NT2/D1 (cell line): ENCODE results near the gene GNB1.

ENCODE experiments used
- DNase-seq: peaks from one replicate; pipeline ENCODE4 v3.0.0-alpha.2; 2011; ENCODE audit warnings: low read depth, low spot score
- H3K27me3 ChIP-seq: 2 replicates; pipeline ENCODE4 v1.6.0; 2011; ENCODE audit warnings: mild to moderate bottlenecking; ENCODE audit not compliant: insufficient read length, insufficient read depth
- H3K36me3 ChIP-seq: 2 replicates; pipeline ENCODE4 v1.6.1; 2011; ENCODE audit warnings: mild to moderate bottlenecking, low read length, mixed read lengths; ENCODE audit not compliant: insufficient read depth, insufficient read length
- H3K4me1 ChIP-seq: 2 replicates; pipeline ENCODE4 v1.5.1; 2011; ENCODE audit not compliant: insufficient read depth, insufficient read length
- H3K4me3 ChIP-seq: 2 replicates; pipeline ENCODE4 v1.5.1; 2011; ENCODE audit warnings: low read depth; ENCODE audit not compliant: insufficient read length
- H3K9ac ChIP-seq: 2 replicates; pipeline ENCODE4 v1.6.0; 2011; ENCODE audit warnings: low read depth; ENCODE audit not compliant: insufficient read length
- H3K9me3 ChIP-seq: 2 replicates; pipeline ENCODE4 v1.5.1; 2011; ENCODE audit warnings: mild to moderate bottlenecking, low read length; ENCODE audit not compliant: insufficient read depth
- SUZ12 ChIP-seq: IDR thresholded peaks from 2 replicates; pipeline ENCODE4 v1.6.1; 2011; ENCODE audit not compliant: insufficient read length, insufficient read depth; ENCODE audit errors: extremely low read depth
- YY1 ChIP-seq: IDR thresholded peaks from 2 replicates; pipeline ENCODE4 v1.6.1; 2011; ENCODE audit not compliant: insufficient read length, insufficient read depth
- ZNF274 ChIP-seq: IDR thresholded peaks from 2 replicates; pipeline ENCODE4 v1.6.1; 2011; ENCODE audit warnings: mild to moderate bottlenecking, low read depth, low read length

Gene GNB1

GRCh38 chr1:1914101-1914970, 23.4 kb upstream of the GNB1 start:
- no peak for TF ChIP-seq SUZ12
- peaks cover 21% of the 10 kb centered on the region for H3K4me1 ChIP-seq
- no peaks in the 10 kb centered on the region for H3K27me3 ChIP-seq
- no peaks in the 10 kb centered on the region for H3K36me3 ChIP-seq
- peak overlapping the region; percentile 56 for H3K9ac ChIP-seq
- no peak for DNase-seq
- no peaks in the 10 kb centered on the region for H3K9me3 ChIP-seq
- H3K4me3 ChIP-seq, result no peak overlapping the region

- no peak for TF ChIP-seq SUZ12
- peaks cover 16% of the 10 kb centered on the region for H3K4me1 ChIP-seq
- DNase-seq, result no peak
These were observed 20.6 kb upstream of the GNB1 start for GRCh38 chr1:1911350-1912041.

GRCh38 chr1:1910651-1911331, 19.9 kb upstream of the GNB1 start:
- H3K9me3 ChIP-seq, result no peaks in the 10 kb centered on the region
- no peaks in the 10 kb centered on the region for H3K27me3 ChIP-seq
- no peak overlapping the region for H3K4me3 ChIP-seq
- H3K9ac ChIP-seq, result peak overlapping the region; percentile 76
- TF ChIP-seq SUZ12 (no peak), ZNF274 (no peak), YY1 (no peak)
- DNase-seq, result no peak
- no peaks in the 10 kb centered on the region for H3K36me3 ChIP-seq
- peaks cover 17% of the 10 kb centered on the region for H3K4me1 ChIP-seq

More at GRCh38 chr1:1911350-1912041, 20.6 kb upstream of the GNB1 start:
- no peaks in the 10 kb centered on the region for H3K36me3 ChIP-seq
- H3K9me3 ChIP-seq, result no peaks in the 10 kb centered on the region
- H3K27me3 ChIP-seq, result no peaks in the 10 kb centered on the region
- no peak overlapping the region for H3K9ac ChIP-seq
- H3K4me3 ChIP-seq, result no peak overlapping the region

GRCh38 chr1:1910033-1910465, 19.2 kb upstream of the GNB1 start:
- Histone ChIP-seq H3K9ac (peak overlapping the region; percentile 76), H3K4me3 (peak overlapping the region; percentile 46)

GRCh38 chr1:1908506-1908791, 17.6 kb upstream of the GNB1 start:
- no peak for TF ChIP-seq SUZ12
- no peak for TF ChIP-seq YY1
- TF ChIP-seq ZNF274, result no peak
- H3K4me3 ChIP-seq, result peak overlapping the region; percentile 62
- H3K9me3 ChIP-seq, result no peaks in the 10 kb centered on the region
- no peaks in the 10 kb centered on the region for H3K27me3 ChIP-seq
- peak overlapping the region; percentile 83 for H3K9ac ChIP-seq
- no peaks in the 10 kb centered on the region for H3K36me3 ChIP-seq
- peaks cover 8% of the 10 kb centered on the region for H3K4me1 ChIP-seq
- DNase-seq, result no peak

More at GRCh38 chr1:1910033-1910465, 19.2 kb upstream of the GNB1 start:
- TF ChIP-seq ZNF274 (no peak), YY1 (no peak), SUZ12 (no peak)
- Histone ChIP-seq H3K9me3 (no peaks in the 10 kb centered on the region), H3K4me1 (peaks cover 17% of the 10 kb centered on the region), H3K36me3 (no peaks in the 10 kb centered on the region), H3K27me3 (no peaks in the 10 kb centered on the region)
- no peak for DNase-seq

- H3K9ac ChIP-seq, result peak overlapping the region; percentile 36
- no peak overlapping the region for H3K4me3 ChIP-seq
- DNase-seq, result no peak
- H3K27me3 ChIP-seq, result no peaks in the 10 kb centered on the region
- H3K9me3 ChIP-seq, result no peaks in the 10 kb centered on the region
- no peaks in the 10 kb centered on the region for H3K36me3 ChIP-seq
- peaks cover 8% of the 10 kb centered on the region for H3K4me1 ChIP-seq
- TF ChIP-seq SUZ12 (no peak), ZNF274 (no peak), YY1 (no peak)
These were observed 16.3 kb upstream of the GNB1 start for GRCh38 chr1:1907098-1907736.
